Measurements from ENCODE around the gene FANCD2. TPM values are rescaled to one million over a fixed set of nuclear protein-coding genes. Genes with fewer than 3 reads are reported as not detected.
"Not testable (repeated sequence)": the region's sequence is repeated elsewhere in the genome, so short reads cannot be mapped to it uniquely, and the experiment has no call there.

FANCD2 gene
- total and polyA plus RNA-seq, 5 experiments from 2014 or later: 3.9 to 25.5 (median 5.6) TPM

- POLR2A ChIA-PET, H3K9me3 Mint-ChIP-seq, H3K4me3 Mint-ChIP-seq, ATAC-seq, DNase-seq, H3K27me3 Mint-ChIP-seq: not testable (repeated sequence)
- Mint-ChIP-seq H3K27ac (peak overlapping the region in 2 of 10 donors; percentile 9 to 79), H3K36me3 (peaks cover 0 to 57% (median 1%) of the 10 kb centered on the region in 3 donors), H3K4me1 (peaks cover 1 to 12% (median 7%) of the 10 kb centered on the region in 4 donors)
Observed at GRCh38 chr3:10018806-10019205, 7.4 kb upstream of the FANCD2 start.

- Mint-ChIP-seq H3K4me3 (no peak overlapping the region), H3K9me3 (no peaks in the 10 kb centered on the region), H3K4me1 (peaks cover 4 to 12% (median 7%) of the 10 kb centered on the region in 4 donors), H3K27me3 (no peaks in the 10 kb centered on the region), H3K27ac (peak overlapping the region in 2 of 10 donors; percentile 25 to 79), H3K36me3 (peaks cover 0 to 57% (median 1%) of the 10 kb centered on the region in 3 donors)
- POLR2A ChIA-PET: no interaction called here
- ATAC-seq (no peak), DNase-seq (no peak)
Observed at GRCh38 chr3:10019326-10019725, 6.9 kb upstream of the FANCD2 start.

GRCh38 chr3:10021856-10022775 is 4.1 kb upstream of the FANCD2 start:
- H3K9me3 Mint-ChIP-seq: no peaks in the 10 kb centered on the region
- POLR2A ChIA-PET: interaction anchor here (0.6 kb wide), 1 partner anchor 150 kb away, joined by 4 read pairs; no protein-coding TSS in a partner anchor
- peaks cover 0 to 56% (median 1%) of the 10 kb centered on the region in 3 donors for H3K36me3 Mint-ChIP-seq
- H3K4me1 Mint-ChIP-seq: peaks cover 7 to 31% (median 21%) of the 10 kb centered on the region in 4 donors
- no peak overlapping the region for H3K4me3 Mint-ChIP-seq
- DNase-seq (no peak), ATAC-seq (no peak)
- H3K27ac Mint-ChIP-seq: no peak overlapping the region
- no peaks in the 10 kb centered on the region for H3K27me3 Mint-ChIP-seq

- no peak for DNase-seq
- H3K4me3 Mint-ChIP-seq: peak overlapping the region in 4 of 10 donors; percentile 45 to 53 (median 50)
- POLR2A ChIA-PET: interaction anchor here (1.0 kb wide), 1 partner anchor 89 kb away, joined by 3 read pairs; no protein-coding TSS in a partner anchor
- no peaks in the 10 kb centered on the region for H3K27me3 Mint-ChIP-seq
- H3K4me1 Mint-ChIP-seq: peaks cover 9 to 40% (median 29%) of the 10 kb centered on the region in 4 donors
- H3K27ac Mint-ChIP-seq: peak overlapping the region in 2 of 10 donors; percentile 20 to 63
- peaks cover 0 to 45% (median 1%) of the 10 kb centered on the region in 3 donors for H3K36me3 Mint-ChIP-seq
- no peak for ATAC-seq
- H3K9me3 Mint-ChIP-seq: no peaks in the 10 kb centered on the region
Observed at GRCh38 chr3:10023587-10024310, 2.5 kb upstream of the FANCD2 start.

GRCh38 chr3:10025205-10026083 is 793 bp upstream of the FANCD2 start:
- Mint-ChIP-seq H3K4me1 (peaks cover 5 to 38% (median 32%) of the 10 kb centered on the region in 4 donors), H3K27me3 (no peaks in the 10 kb centered on the region), H3K9me3 (no peaks in the 10 kb centered on the region), H3K36me3 (peaks cover 0 to 39% (median 5%) of the 10 kb centered on the region in 3 donors), H3K27ac (peak overlapping the region; percentile 89 to 98 (median 97)), H3K4me3 (peak overlapping the region; percentile 93 to 98 (median 96))
- POLR2A ChIA-PET: interaction anchor here (0.6 to 2.2 kb wide), 7 partner anchors 39 to 295 kb away, joined by 3 to 10 read pairs (median 6); partner anchors contain the start of genes ARPC4, CRELD1, EMC3 and SEC13
- ATAC-seq (peak in 1 of 2 donors; percentile 28), DNase-seq (no peak)

GRCh38 chr3:10041034-10041433 is 14.8 kb downstream of the FANCD2 start:
- Mint-ChIP-seq H3K9me3 (no peaks in the 10 kb centered on the region), H3K4me3 (no peak overlapping the region), H3K27me3 (no peaks in the 10 kb centered on the region), H3K27ac (no peak overlapping the region), H3K4me1 (no peaks in the 10 kb centered on the region), H3K36me3 (peaks cover 5 to 62% (median 11%) of the 10 kb centered on the region in 3 donors)
- DNase-seq (no peak), ATAC-seq (no peak)
- POLR2A ChIA-PET: interaction anchor here (0.7 kb wide), 1 partner anchor 158 kb away, joined by 3 read pairs; no protein-coding TSS in a partner anchor

- no peak overlapping the region for H3K4me3 Mint-ChIP-seq
- no peaks in the 10 kb centered on the region for H3K27me3 Mint-ChIP-seq
- no peaks in the 10 kb centered on the region for H3K4me1 Mint-ChIP-seq
- POLR2A ChIA-PET: interaction anchor here (0.6 kb wide), 1 partner anchor 128 kb away, joined by 4 read pairs; no protein-coding TSS in a partner anchor
- H3K27ac Mint-ChIP-seq: no peak overlapping the region
- H3K9me3 Mint-ChIP-seq: peaks cover 0 to 3% (median 0%) of the 10 kb centered on the region in 9 donors
- H3K36me3 Mint-ChIP-seq: peaks cover 7 to 44% (median 14%) of the 10 kb centered on the region in 3 donors
- DNase-seq: no peak
- ATAC-seq: no peak
Observed at GRCh38 chr3:10047876-10048275, 21.6 kb downstream of the FANCD2 start.

- POLR2A ChIA-PET, H3K4me1 Mint-ChIP-seq, H3K4me3 Mint-ChIP-seq, ATAC-seq, H3K9me3 Mint-ChIP-seq, H3K27me3 Mint-ChIP-seq, H3K27ac Mint-ChIP-seq, DNase-seq: not testable (repeated sequence)
- H3K36me3 Mint-ChIP-seq: peaks cover 4 to 24% (median 12%) of the 10 kb centered on the region in 3 donors
Observed at GRCh38 chr3:10053054-10053453, 26.8 kb downstream of the FANCD2 start.

GRCh38 chr3:10055097-10055496 is 28.9 kb downstream of the FANCD2 start:
- POLR2A ChIA-PET: no interaction called here
- no peak overlapping the region for H3K4me3 Mint-ChIP-seq
- peaks cover 0 to 3% (median 0%) of the 10 kb centered on the region in 9 donors for H3K9me3 Mint-ChIP-seq
- no peak for DNase-seq
- H3K36me3 Mint-ChIP-seq: peaks cover 4 to 27% (median 12%) of the 10 kb centered on the region in 3 donors
- ATAC-seq: no peak
- no peaks in the 10 kb centered on the region for H3K4me1 Mint-ChIP-seq
- H3K27me3 Mint-ChIP-seq: no peaks in the 10 kb centered on the region
- no peak overlapping the region for H3K27ac Mint-ChIP-seq

- POLR2A ChIA-PET, H3K4me3 Mint-ChIP-seq, H3K27me3 Mint-ChIP-seq, DNase-seq, H3K4me1 Mint-ChIP-seq, H3K27ac Mint-ChIP-seq, ATAC-seq: not testable (repeated sequence)
- peaks cover 0 to 12% (median 0%) of the 10 kb centered on the region in 9 donors for H3K9me3 Mint-ChIP-seq
- H3K36me3 Mint-ChIP-seq: peaks cover 11 to 44% (median 20%) of the 10 kb centered on the region in 3 donors
Observed at GRCh38 chr3:10070077-10070476, 43.8 kb downstream of the FANCD2 start.

- H3K4me3 Mint-ChIP-seq: no peak overlapping the region
- no peak for ATAC-seq
- H3K27ac Mint-ChIP-seq: no peak overlapping the region
- no peaks in the 10 kb centered on the region for H3K9me3 Mint-ChIP-seq
- no peaks in the 10 kb centered on the region for H3K27me3 Mint-ChIP-seq
- POLR2A ChIA-PET: no interaction called here
- H3K4me1 Mint-ChIP-seq: no peaks in the 10 kb centered on the region
- H3K36me3 Mint-ChIP-seq: peaks cover 0 to 22% (median 2%) of the 10 kb centered on the region in 3 donors
- DNase-seq: no peak
Observed at GRCh38 chr3:10074666-10075065, 48.4 kb downstream of the FANCD2 start.

- POLR2A ChIA-PET: interaction anchor here (1.1 kb wide), 1 partner anchor 13 kb away, joined by 3 read pairs; no protein-coding TSS in a partner anchor
- no peak for DNase-seq
- Mint-ChIP-seq H3K27ac (peak overlapping the region in 1 of 10 donors; percentile 8), H3K27me3 (no peaks in the 10 kb centered on the region), H3K4me1 (no peaks in the 10 kb centered on the region), H3K4me3 (no peak overlapping the region), H3K36me3 (peaks cover 0 to 45% (median 12%) of the 10 kb centered on the region in 3 donors), H3K9me3 (no peaks in the 10 kb centered on the region)
- no peak for ATAC-seq
Observed at GRCh38 chr3:10081871-10082270, 55.6 kb downstream of the FANCD2 start.
